Raji (cell line): Measurements from ENCODE around the gene LENG9.

Source experiments
- POLR2A ChIP-seq: IDR thresholded peaks from 2 replicates; pipeline ENCODE4 v1.6.1; 2011; ENCODE audit warnings: low read depth, low read length, control low read depth; ENCODE audit not compliant: insufficient read depth

LENG9 gene

GRCh38 chr19:54448774-54449700 lies 14.5 kb downstream of the LENG9 start, which contains the start of gene LENG8:
LENG8 (plus strand) TSS chr19:54449199; CDS start chr19:54451345, 2,146 bp downstream.
- peak; percentile 99 for TF ChIP-seq POLR2A

GRCh38 chr19:54448040-54448773 lies 15.4 kb downstream of the LENG9 start:
- 0 out of 2 replicates have a peak, but pooled peaks have one; percentile 24 for TF ChIP-seq POLR2A

GRCh38 chr19:54444737-54445136 lies 18.8 kb downstream of the LENG9 start:
- TF ChIP-seq POLR2A: no peak

GRCh38 chr19:54440641-54441040 lies 22.9 kb downstream of the LENG9 start:
- TF ChIP-seq POLR2A: no peak

- TF ChIP-seq POLR2A: no peak
Observed at GRCh38 chr19:54439174-54439851, 24.3 kb downstream of the LENG9 start.

- no peak for TF ChIP-seq POLR2A
Observed at GRCh38 chr19:54436628-54437252, 26.8 kb downstream of the LENG9 start.

- TF ChIP-seq POLR2A: 0 out of 2 replicates have a peak, but pooled peaks have one; percentile 21
Observed at GRCh38 chr19:54436031-54436523, 27.5 kb downstream of the LENG9 start.

GRCh38 chr19:54435551-54436016 lies 28.0 kb downstream of the LENG9 start:
- TF ChIP-seq POLR2A: no peak

- no peak for TF ChIP-seq POLR2A
Observed at GRCh38 chr19:54434873-54435214, 28.7 kb downstream of the LENG9 start.

GRCh38 chr19:54434112-54434872 lies 29.3 kb downstream of the LENG9 start:
- 0 out of 2 replicates have a peak, but pooled peaks have one; percentile 3 for TF ChIP-seq POLR2A

GRCh38 chr19:54433697-54434096 lies 29.9 kb downstream of the LENG9 start:
- TF ChIP-seq POLR2A: peak; percentile 24; the same call in 1 of the 2 replicates

GRCh38 chr19:54432144-54432738 lies 31.3 kb downstream of the LENG9 start:
- no peak for TF ChIP-seq POLR2A

- TF ChIP-seq POLR2A: no peak
Observed at GRCh38 chr19:54431255-54431838, 32.2 kb downstream of the LENG9 start.
